Omental fat pad (tissue), 4 donors: ENCODE data around the gene MEX3B. TPM values are rescaled to one million over a fixed set of nuclear protein-coding genes. Genes with fewer than 3 reads are reported as not detected.
"Not testable (repeated sequence)": the region's sequence is repeated elsewhere in the genome, so short reads cannot be mapped to it uniquely, and the experiment has no call there.

Experiments used
- ATAC-seq: fragments of 150-250 bp; one replicate; pipeline ENCODE4 v1.9.1; 2016; ENCODE audit warnings: mild to moderate bottlenecking, moderate library complexity; ENCODE audit not compliant: low FRiP score
- DNase-seq: peaks from one replicate; pipeline ENCODE4 v3.0.0-alpha.2; 2019; ENCODE audit warnings: low spot score
- total RNA-seq, 4 donors: library from RNA; depleted of rRNA; stranded (reverse); fragments of >200 nt; gene quantifications; one replicate each; pipeline ENCODE4 v1.1.0, GENCODE V29; 2016
- TF ChIP-seq, protein P1 (sequence below), 3 donors: fragments of 450-650 bp; IDR thresholded peaks; one replicate each; pipeline ENCODE4 v1.5.1; 2016 to 2017; ENCODE audit warnings: antibody characterized with exemption in 3 of 3, mild to moderate bottlenecking in 3 of 3, moderate library complexity in 2 of 3

The MEX3B gene
- total RNA-seq, 4 donors from 2014 or later = 0.48 to 1.6 (median 0.84) TPM

DNA sequence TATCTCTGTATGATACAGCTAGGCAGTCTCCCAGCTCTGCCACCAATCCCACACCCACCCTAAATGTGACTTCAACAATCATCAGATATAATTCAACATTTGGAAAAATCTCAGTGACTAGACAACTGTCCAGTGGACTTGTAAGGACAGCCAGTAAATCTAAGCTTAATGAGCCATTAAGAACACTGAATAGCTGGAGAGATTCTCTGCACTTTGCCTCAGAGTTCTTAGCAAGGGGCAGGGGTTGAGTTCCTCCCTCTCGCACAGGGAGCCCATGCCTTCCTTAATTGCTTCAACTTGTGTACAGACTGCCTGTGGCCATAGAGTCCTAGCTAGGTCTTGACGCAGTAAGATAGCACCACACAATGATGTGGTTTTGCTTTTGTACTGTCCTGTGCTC, 15.6 kb downstream of the MEX3B start:
- DNase-seq = no peak
- ATAC-seq = no peak
- TF ChIP-seq, protein P1, sequence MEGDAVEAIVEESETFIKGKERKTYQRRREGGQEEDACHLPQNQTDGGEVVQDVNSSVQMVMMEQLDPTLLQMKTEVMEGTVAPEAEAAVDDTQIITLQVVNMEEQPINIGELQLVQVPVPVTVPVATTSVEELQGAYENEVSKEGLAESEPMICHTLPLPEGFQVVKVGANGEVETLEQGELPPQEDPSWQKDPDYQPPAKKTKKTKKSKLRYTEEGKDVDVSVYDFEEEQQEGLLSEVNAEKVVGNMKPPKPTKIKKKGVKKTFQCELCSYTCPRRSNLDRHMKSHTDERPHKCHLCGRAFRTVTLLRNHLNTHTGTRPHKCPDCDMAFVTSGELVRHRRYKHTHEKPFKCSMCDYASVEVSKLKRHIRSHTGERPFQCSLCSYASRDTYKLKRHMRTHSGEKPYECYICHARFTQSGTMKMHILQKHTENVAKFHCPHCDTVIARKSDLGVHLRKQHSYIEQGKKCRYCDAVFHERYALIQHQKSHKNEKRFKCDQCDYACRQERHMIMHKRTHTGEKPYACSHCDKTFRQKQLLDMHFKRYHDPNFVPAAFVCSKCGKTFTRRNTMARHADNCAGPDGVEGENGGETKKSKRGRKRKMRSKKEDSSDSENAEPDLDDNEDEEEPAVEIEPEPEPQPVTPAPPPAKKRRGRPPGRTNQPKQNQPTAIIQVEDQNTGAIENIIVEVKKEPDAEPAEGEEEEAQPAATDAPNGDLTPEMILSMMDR (IDR thresholded peaks at IDR 0.05) = no peak

DNA sequence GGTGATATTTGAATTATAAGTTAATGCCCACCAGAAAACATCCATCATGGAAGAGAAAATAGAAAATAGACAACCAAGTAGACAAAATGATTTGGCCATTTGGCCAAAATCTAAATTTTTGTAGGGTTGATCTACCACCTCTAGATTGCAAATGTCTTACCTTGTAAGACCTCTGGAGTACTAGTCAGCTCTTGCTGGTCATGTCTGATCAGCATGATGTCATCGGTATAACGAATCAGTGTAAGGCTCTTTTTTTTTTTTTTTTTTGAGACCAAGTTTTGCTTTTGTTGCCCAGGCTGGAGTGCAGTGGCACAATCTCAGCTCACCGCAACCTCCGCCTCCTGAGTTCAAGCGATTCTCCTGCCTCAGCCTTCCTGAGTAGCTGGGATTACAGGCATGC, 17.7 kb downstream of the MEX3B start:
- DNase-seq, ATAC-seq: not testable (repeated sequence)

DNA sequence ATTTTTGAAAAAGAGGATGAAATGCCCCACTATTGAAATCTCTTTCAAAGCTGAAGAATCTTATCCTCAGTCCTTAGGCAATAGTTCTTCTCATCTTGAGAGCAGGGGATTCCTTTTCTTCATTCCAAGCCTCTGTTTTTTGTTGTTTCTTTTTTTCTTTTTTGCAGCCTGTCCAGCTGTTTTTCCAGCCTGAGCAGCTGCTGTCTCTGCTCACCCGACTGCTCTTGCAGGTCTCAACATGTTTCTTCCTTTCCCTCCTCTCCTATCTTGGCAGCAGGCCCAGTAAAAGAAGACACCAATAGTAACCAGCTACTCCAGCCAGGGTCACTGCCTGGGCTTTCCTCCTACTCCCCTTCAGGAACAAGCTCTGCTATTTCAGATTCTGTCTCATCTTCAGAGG, 23.8 kb downstream of the MEX3B start:
- DNase-seq (no peak), ATAC-seq (no peak)
- TF ChIP-seq, protein P1 (IDR thresholded peaks at IDR 0.05) = no peak

DNA sequence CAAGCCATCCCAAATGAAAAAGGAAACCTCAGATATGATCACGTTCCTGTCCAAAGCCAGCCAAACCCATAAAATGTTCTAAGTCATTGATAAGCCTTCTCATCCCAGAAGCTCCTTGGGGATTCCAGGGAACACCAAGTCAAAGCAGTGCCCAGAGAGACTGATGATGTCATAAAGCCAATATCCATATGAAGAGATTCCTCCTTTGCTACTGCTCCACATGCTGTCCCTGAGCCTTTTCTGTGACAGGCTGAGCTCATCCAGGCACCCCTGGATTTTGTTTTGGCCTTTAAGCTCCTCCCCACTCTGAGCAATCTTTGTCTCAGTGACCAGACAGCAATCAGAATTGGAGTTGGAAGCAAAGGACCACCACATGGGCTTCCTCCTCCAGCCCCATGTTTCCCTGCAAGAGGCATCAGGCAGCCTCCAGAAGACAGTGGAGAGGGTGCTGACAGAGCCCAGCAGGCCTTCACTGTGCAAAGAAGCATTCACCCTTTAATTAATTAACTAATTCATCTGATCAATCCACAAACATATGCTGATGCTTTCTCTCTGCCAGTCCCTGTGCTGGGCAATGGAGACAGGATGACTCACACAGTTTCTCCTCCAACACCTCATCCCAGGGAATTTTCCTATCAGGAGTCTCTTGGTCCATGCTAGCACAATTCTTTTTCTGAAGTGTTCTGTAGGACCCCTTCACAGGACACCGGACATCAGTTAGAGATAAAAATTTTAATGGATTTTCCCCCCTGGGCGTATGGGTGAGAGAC, 25.0 kb downstream of the MEX3B start:
- TF ChIP-seq, protein P1 (IDR thresholded peaks at IDR 0.05) = no peak
- DNase-seq (no peak), ATAC-seq (no peak)

DNA sequence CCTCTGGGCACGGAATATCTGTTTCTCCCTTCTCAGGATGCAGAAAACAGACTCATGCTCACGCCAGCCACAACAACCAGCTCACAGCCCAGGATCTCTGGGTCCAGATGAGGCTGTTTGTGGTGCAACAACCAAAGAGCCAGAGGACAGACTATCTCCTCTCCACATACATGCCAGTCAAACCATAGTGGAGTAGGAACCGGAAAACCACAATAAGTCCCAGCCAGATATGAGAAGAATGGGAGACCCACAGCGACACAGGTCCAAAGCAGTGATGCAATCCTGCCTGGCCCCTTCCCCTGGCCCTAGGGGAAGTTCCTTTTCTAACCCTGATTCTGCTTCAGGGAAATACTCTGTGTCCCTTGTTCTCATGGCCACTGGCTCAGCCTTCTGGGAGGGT, 27.6 kb downstream of the MEX3B start:
- no peak for DNase-seq
- TF ChIP-seq, protein P1 (IDR thresholded peaks at IDR 0.05) = no peak
- no peak for ATAC-seq

DNA sequence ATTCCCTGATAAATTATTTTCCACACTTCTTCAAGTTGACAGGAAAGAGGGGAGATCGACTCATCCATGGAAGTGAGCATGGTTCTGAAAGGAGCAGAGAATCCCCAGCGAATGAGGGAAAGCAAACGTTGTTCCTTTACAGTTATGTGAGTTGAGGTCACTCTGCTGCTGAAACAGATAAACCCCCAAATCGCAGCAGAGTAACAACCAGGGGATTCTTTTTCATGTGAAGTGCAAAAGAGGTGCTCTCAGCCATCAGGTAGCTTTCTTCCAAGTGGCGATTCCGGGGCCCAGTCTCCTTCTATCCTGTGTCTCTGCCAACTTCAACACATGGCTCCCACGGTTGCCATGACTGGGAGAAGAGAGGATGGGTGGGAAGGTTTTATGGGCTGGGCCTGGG, 28.2 kb downstream of the MEX3B start:
- DNase-seq (no peak), ATAC-seq (no peak)
- TF ChIP-seq, protein P1 (IDR thresholded peaks at IDR 0.05) = no peak

DNA sequence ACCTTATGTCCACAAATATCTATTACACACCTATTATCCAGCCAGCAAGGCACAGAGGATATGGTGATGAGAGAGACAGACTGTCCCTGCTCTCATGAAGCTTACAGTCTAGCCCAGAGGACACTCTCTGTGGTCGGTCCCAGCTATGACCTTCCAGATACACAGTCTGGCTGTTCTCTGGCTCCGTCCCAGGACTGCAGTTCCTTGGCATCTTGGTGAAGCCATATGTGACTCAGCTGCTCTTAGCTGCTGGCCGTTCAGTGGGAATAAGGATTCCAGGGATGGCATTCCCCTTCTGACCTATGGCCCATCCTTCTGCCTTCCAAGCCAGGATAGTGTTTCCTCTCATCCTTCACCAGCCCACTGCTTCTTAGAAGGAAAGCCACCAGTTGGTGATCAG, 30.8 kb downstream of the MEX3B start:
- TF ChIP-seq, protein P1 (IDR thresholded peaks at IDR 0.05) = no peak
- DNase-seq (no peak), ATAC-seq (no peak)
